Activated T-cell treated with anti-CD3 and anti-CD28 coated beads, Interleukin-2, amount 50 U/mL, for 48 hours (primary cell): ENCODE data around the gene EYS.

Source experiments
- DNase-seq, 2 experiments: peaks; one replicate each; pipeline ENCODE4 v3.0.0-alpha.2; 2020

The EYS gene

GRCh38 chr6:64926051-64926450, 781.0 kb downstream of the EYS start:
- DNase-seq: no peak

GRCh38 chr6:64920257-64920656, 786.8 kb downstream of the EYS start:
- no peak for DNase-seq

DNA sequence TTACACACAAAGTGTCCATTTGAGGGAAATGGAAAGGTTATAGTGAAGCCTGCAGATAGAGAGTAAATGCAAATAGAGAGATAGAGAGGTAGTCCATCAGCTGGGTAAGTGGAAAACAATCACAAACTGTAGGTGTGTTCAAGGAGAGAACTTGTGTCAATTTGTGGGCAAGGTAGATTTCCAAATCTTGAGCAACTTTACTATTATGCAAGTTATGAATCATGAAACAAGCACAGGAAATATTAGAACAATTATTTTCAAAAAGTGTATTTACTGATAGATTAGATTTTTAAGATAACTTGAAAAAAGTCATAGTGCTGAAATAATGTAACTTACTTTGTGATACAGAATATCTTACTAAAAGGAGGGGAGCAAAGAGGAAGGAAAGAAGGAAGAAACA, 792.9 kb downstream of the EYS start:
- DNase-seq: no peak

DNA sequence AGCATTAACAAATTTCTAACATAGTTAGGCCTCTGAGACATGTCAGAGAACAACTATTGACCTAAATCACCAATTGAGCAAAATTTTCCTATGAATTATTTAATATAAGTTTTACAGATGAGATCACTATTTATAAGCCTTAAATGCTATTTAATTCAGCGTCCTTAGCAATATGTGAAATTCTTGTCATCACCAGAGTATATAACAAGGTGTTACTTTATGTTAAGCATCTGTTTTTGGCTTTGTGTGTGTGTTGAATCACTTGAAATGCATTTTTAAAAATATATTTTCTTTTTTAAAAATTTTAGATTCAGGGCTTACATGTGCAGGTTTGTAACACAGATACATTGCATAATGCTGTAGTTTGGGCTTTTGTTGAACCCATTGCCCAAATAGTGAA, 794.1 kb downstream of the EYS start:
- no peak for DNase-seq

GRCh38 chr6:64908104-64908503, 798.9 kb downstream of the EYS start:
- DNase-seq: no peak

DNA sequence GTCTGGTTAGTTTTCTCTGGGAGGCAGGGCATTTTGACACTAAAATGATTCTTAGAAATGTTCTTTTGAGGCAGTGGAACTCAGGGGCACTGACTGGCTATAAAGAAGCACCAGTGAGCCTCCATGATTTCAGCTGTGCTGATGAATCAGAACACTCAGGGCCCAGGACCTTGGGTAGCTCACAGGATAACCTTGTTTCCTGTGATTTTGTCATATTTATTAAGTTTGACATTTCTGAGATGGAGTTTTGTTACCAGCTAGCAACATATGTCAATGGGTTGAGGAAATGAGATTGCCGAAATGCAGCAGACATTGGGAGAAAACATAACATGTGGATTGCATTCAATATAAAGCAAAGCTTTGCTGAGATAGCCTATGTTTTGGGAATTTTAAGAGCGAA, 802.4 kb downstream of the EYS start:
- no peak for DNase-seq

DNA sequence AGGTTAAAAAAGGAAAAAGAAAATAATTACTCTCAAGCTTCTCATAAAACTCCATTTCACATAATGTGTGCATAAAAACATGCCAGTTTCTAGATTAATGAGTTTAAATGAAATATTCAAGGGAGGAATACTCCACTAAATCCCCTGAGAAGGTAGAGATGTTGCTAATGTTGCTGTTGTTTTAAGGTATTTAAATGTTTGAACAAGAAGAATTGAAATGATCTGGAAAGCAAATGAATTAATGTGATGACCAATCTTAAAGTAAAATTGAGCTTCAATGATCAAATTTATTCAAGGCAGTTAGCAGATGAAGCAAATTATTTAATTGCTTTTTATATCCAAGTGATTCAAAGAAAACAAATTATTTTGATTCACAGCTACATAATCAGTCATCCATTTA, 804.4 kb downstream of the EYS start:
- DNase-seq: no peak

DNA sequence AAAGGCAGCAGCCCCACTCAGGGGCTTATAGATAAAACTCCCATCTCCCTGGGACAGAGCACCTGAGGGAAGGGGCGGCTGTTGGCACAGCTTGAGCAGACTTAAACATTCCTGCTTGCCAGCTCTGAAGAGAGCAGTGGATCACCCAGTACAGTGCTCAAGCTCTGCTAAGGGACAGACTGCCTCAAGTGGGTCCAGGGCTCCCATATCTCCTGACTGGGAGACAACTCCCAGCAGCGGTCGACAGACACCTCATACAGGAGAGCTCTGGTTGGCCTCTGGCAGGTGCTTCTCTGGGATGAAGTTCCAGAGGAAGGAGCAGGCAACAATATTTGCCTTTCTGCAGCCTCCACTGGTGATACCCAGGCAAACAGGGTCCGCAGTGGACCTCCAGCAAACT, 810.1 kb downstream of the EYS start:
- no peak for DNase-seq

- DNase-seq: no peak
These were observed 811.1 kb downstream of the EYS start for GRCh38 chr6:64895945-64896344.

DNA sequence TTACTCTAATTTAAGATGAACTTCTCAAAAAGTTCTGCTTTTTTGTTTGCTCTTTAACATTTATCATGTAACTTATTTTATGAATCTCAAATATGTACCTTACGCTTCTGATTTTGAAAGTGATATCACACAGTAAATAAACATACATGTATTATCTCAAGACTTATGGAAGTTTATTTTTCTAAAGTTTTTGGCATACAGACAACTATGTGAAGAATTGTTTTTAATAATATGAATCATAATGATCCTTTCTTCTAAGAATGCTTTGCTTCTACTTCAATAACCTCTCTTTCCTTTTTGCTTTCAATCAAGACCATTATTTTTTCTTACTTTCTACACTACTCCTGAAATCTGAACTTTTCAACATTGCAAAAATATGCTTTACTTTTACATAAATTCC, 816.4 kb downstream of the EYS start:
- no peak for DNase-seq

DNA sequence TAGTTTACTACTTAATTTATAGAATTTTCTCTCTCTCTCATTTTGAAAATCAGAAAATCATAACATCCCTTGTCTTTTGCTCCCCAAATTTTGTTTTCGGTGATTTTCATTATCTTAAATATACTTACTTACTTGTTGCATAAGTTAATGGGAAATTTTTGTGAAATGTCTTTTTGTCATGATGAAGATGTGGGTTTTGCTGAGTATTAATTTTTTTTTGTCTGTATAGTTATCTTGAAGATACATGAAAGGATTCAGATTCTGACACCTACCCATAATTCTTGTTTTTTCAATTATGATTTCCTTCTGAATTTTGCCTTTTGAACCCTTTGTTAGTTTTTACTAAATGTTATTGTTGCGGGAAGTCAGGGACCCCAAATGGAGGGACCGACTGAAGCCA, 817.9 kb downstream of the EYS start:
- no peak for DNase-seq

- no peak for DNase-seq
These were observed 832.2 kb downstream of the EYS start for GRCh38 chr6:64874776-64875175.

DNA sequence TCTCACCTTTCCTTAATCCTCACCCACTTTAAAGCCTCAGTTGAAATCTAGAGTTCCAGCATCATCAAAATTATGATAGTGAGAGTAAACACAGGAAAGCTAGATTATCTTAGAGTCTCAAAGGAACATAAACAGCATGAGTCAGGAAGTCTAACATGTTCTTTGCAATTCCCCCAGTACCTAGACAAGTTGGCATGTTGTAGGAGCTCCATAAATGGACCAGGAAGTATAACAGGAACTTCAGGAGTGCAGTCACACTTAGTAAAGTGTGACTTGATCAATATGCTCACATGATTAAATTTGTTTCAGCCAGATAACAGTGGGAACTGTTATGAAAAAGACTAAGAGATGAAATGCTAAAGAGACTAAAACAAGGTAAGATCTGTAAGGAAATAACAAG, 834.4 kb downstream of the EYS start:
- no peak for DNase-seq

DNA sequence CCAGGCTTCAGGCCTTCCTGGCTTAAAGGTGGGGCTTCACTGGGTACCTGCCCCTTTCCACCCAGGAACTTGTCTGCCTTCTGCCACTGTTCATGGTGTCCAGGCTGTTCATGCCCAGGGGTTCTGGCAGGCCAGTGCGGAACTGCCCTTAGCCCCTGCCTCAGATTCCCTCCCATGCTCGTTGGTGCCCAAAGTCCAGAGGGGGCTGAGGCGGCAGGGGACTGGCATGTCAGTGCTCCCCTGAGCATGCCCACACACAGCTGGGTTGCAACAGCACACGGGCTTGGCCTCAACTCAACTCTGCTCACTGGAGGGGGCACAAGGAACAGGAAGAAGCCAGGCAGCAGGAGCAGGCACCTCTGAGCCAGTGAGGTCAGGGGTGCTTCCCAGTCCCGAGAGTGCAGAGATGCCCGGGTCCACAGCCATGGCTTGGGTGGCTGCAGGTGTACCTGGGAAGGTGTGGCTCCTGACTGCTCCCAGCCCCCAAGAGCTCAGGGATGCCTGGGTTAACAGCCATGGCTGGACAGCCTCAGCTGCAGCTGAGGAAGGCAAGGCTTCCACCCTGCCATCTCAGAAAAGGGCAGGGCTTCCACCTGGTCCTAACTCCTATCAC, 845.9 kb downstream of the EYS start:
- DNase-seq: no peak

DNA sequence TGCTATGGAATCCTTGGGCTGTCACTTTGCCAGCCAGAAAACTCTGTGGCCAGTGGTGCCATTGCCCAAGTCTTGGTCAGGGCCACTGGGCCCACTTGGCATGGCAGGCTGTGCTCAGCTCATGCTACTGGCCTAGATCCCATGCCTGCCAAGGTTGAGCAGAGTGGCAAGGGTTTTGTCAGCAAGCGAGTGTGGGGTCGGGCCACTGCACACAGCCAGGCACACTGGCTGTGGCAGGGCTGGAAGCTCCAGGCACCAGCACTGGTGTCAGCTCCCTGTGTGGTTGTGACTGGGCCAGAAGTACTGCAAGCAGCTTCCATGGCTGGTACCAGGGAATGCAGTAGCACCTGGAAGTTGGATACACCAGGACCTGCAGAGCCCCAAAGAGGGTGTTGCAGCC, 846.8 kb downstream of the EYS start:
- DNase-seq: no peak

DNA sequence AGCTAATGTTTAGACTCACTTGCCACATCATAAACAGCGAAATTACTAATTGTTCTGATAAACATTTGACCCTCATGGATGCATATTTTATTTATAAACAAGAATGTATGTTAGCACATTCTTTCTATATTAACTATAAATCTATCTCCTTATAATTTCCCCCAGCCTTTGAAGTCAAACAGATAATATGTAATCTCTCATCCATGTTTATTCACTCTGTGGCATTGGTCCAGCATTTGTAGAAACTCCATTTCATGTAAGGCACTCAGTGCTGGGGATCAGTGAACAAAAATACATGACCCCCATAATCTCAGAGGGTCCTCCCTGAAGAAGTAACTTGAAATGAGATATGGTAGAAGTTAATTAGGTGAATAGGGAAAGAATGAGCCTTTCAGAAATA, 856.9 kb downstream of the EYS start:
- DNase-seq: no peak

DNA sequence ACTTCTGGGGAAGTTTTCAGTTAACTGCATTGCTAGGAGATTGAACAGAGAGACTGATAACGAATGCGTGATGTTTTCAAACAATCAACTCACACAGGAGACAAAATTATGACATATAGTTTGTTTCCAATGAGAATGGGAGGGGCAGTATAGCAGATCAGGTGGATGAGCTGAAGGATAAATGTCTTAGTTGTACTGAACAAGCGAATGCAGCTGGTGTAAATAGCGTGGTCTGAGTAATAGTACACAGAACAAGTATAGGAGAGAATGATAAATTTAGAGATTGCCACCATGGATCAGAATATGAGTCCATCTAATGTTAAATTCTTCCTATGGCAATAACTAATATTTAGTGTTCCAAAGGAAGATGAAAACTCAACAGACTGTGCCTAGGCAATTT, 858.6 kb downstream of the EYS start:
- no peak for DNase-seq

- DNase-seq: no peak
These were observed 859.6 kb downstream of the EYS start for GRCh38 chr6:64847396-64847795.

DNA sequence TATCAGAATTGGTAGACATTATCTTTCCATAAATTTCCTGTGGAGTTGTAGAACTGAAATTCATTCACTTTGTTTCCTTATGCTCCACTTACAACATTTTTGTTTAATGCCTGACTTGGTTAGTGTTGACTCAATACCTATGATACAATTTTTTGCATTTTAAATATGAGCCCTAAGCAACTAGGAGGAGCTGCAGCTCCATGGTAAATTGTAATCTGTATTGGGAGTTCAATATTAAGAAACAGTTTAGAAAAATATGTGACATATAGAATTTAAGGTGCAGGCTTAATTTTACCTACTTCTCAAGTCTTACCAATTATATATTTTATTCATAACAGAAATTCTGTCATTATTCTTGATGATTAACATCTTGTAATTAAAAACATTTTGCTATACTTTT, 868.3 kb downstream of the EYS start:
- no peak for DNase-seq

DNA sequence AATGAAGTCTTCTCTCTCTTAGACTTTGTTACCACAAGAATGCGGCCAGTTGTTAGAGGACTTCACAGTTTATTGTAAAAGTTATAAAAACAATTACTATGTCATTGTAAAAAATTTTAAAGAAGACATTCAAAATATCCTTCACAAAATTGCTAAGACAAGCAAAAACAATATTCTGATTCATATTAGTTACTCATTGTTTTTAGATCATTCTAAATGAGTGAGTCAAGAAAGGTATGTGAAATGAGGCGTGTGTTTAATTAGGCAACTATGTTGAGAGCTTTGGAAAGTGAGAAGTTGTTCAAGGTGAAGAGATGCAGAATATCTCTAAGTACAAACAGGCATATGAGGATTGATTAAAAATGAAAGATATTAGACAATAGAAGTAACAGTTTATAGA, 875.3 kb downstream of the EYS start:
- DNase-seq: no peak

- DNase-seq: no peak
These were observed 889.5 kb downstream of the EYS start for GRCh38 chr6:64817525-64817924.

DNA sequence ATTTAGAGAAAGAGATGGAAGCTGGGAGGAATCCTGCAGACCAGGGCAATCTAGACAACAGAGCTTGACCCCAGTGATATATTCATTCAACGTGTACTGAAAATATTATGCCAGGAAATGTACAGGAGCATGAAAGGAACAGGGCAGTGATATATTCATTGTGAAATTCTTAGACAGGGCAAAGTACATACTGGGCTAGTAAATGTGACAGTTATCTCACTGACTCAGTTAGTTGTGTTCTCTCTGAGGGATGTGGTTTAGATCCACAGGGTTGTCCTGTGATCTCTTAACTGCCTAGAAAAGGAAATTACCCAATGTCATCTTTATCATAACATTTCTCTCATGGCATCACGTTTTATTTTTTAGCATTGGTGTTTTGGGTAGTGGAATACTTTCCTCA, 891.3 kb downstream of the EYS start:
- DNase-seq: no peak

GRCh38 chr6:64812138-64812537, 894.9 kb downstream of the EYS start:
- no peak for DNase-seq

DNA sequence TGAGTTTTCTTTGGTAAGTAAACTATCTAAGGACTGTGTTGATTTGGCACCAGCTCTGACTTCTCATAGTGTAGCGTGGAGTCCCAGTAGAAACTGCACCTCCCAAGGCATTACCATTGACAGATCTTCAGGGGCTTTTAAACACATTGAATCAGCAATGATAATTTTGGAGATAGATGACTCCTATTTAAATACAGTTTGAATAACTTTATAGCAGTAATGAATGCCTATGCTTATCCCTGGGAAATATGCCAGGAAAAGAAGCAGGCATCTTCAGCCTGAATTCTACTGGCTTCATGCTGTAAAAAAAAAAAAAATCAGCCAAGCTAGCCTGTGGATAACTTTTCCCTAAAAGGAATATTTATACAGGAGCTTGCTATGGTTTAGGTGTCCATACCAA, 895.9 kb downstream of the EYS start:
- DNase-seq: no peak

DNA sequence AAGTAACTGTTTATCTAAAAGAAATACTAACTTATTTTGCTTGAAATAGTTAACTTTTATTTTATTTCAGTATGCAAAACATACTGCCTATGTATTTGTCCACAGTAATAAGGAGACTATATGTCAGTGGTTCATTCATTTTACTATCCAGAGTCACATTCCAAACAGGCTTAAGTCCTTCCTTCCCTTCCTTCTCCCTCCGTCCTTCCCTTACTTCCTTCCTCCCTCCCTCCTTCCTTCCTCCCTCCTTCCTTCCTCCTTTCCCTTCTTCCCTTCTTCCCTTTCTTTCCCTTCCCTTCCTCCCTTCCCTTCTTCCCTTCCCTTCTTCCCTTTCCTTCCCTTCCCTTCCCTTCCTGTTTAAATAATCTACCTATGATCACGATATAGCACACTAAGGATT, 899.2 kb downstream of the EYS start:
- no peak for DNase-seq
